T-cell (primary cell): ENCODE results near the gene STMN3. TPM values are rescaled to one million over a fixed set of nuclear protein-coding genes. Genes with fewer than 3 reads are reported as not detected.

ENCODE experiments used
- ATAC-seq, 4 experiments: fragments of 200-7000 bp in 3 of 4; fragments of 150-1000 bp in 1 of 4; cut with Tn5 transposase; replicated peaks in 1 of 4; 1 replicate in 3 of 4; 2 replicates in 1 of 4; pipeline ENCODE4 v1.10.0; 2021; ENCODE audit warnings: moderate library complexity in 3 of 4, mild to moderate bottlenecking in 2 of 4, moderate number of reproducible peaks in 1 of 4
- CTCF ChIA-PET, 2 donors: fragments of 300-600 bp; sonication (Branson Sonifier 250); formaldehyde crosslinking; loops; one replicate each; lab custom pipeline; 2022; ENCODE audit warnings: antibody characterized with exemption in 2 of 2; lab: Charles Lee
- POLR2A ChIA-PET, 2 donors: fragments of 300-600 bp; sonication (Branson Sonifier 250); formaldehyde crosslinking; loops; one replicate each; lab custom pipeline; 2022; ENCODE audit warnings: antibody characterized with exemption in 2 of 2; lab: Charles Lee
- DNase-seq, 35 experiments: peaks; one replicate each; pipeline versions ENCODE4 v3.0.0 to v3.0.0-alpha.2; 2013 to 2023
- H3K27ac ChIP-seq: one replicate; pipeline ENCODE4 v1.5.1; 2013; ENCODE audit warnings: low read length
- H3K27me3 ChIP-seq, 2 experiments: replicated peaks in 1 of 2; 1 replicate in 1 of 2; 2 replicates in 1 of 2; pipeline versions ENCODE4 v1.6.1 to v1.7.0; 2013; ENCODE audit warnings: low read length in 1 of 2, mixed read lengths in 1 of 2; ENCODE audit not compliant: control insufficient read depth in 2 of 2, insufficient read depth in 2 of 2; ENCODE audit errors: extremely low read depth in 1 of 2
- H3K36me3 ChIP-seq, 2 donors: 1 replicate in 1 of 2; 2 replicates in 1 of 2; pipeline versions ENCODE4 v1.6.1 to v1.7.0; 2013; ENCODE audit warnings: low read length in 1 of 2; ENCODE audit not compliant: control insufficient read depth in 2 of 2, insufficient read depth in 1 of 2; ENCODE audit errors: extremely low read depth in 1 of 2
- H3K4me1 ChIP-seq, 2 experiments: 1 replicate in 1 of 2; 2 replicates in 1 of 2; pipeline versions ENCODE4 v1.6.1 to v1.7.0; 2013; ENCODE audit warnings: low read length in 2 of 2, mixed read lengths in 1 of 2; ENCODE audit not compliant: insufficient read depth in 2 of 2, control insufficient read depth in 1 of 2; ENCODE audit errors: extremely low read depth in 1 of 2
- H3K4me3 ChIP-seq, 2 donors: 1 replicate in 1 of 2; 2 replicates in 1 of 2; pipeline versions ENCODE4 v1.5.1 to v1.7.0; 2013; ENCODE audit warnings: mild to moderate bottlenecking in 2 of 2, low read length in 1 of 2, moderate library complexity in 1 of 2; ENCODE audit not compliant: control insufficient read depth in 1 of 2; ENCODE audit errors: extremely low read depth in 1 of 2
- H3K9me3 ChIP-seq: 2 replicates; pipeline ENCODE4 v1.7.0; 2013
- H3K27ac Mint-ChIP-seq, 2 donors: one replicate each; pipeline ENCODE4 v1.8.0; 2020 to 2021; ENCODE audit warnings: mild to moderate bottlenecking in 2 of 2, mixed read lengths in 2 of 2
- H3K27me3 Mint-ChIP-seq, 2 donors: one replicate each; pipeline ENCODE4 v1.8.0; 2021 to 2022; ENCODE audit warnings: mixed read lengths in 2 of 2
- H3K36me3 Mint-ChIP-seq: one replicate; pipeline ENCODE4 v1.8.0; 2021; ENCODE audit warnings: mixed read lengths
- H3K4me1 Mint-ChIP-seq, 3 donors: one replicate each; pipeline ENCODE4 v1.8.0; 2020 to 2022; ENCODE audit warnings: mixed read lengths in 3 of 3, mild to moderate bottlenecking in 1 of 3
- H3K4me3 Mint-ChIP-seq, 3 donors: one replicate each; pipeline ENCODE4 v1.8.0; 2020 to 2022; ENCODE audit warnings: mild to moderate bottlenecking in 3 of 3, mixed read lengths in 3 of 3, moderate library complexity in 3 of 3
- H3K9me3 Mint-ChIP-seq, 3 donors: one replicate each; pipeline ENCODE4 v1.8.0; 2020 to 2022; ENCODE audit warnings: mixed read lengths in 3 of 3
- WGBS: methylation state at CpG from one replicate; pipeline ENCODE4 v1.1.5; 2013; ENCODE audit warnings: missing lambda C conversion rate; ENCODE audit not compliant: insufficient coverage; 5-methylcytosine and 5-hydroxymethylcytosine counted together
- total RNA-seq, 35 experiments: library from RNA in 6 of 35; stranded (reverse) in 6 of 35; fragments of 120-200 nt in 1 of 35; gene quantifications; one replicate each; pipeline versions ENCODE4 v1.2.1 to v1.2.4 and lab custom pipeline; 2013 to 2026

The STMN3 gene
- total RNA-seq, 5 donors from 2014 or later (not counting 1 experiment from before 2014, with no cell fraction given) = 92.9 to 121 (median 107) TPM

GRCh38 chr20:63696306-63696627, 43.0 kb upstream of the STMN3 start:
- ATAC-seq (peak; percentile 65 to 80 (median 70)), DNase-seq (peak in 27 of 35 experiments; percentile 14 to 62 (median 36))
- Histone ChIP-seq H3K4me3 (peak overlapping the region in 1 of 2 donors; percentile 36), H3K27me3 (no peaks in the 10 kb centered on the region), H3K27ac (no peak overlapping the region), H3K4me1 (peaks cover 2 to 74% of the 10 kb centered on the region in 2 experiments), H3K36me3 (peaks cover 0 to 16% of the 10 kb centered on the region in 2 donors), H3K9me3 (no peaks in the 10 kb centered on the region)
- Mint-ChIP-seq H3K4me3 (peak overlapping the region in 2 of 3 donors; percentile 28 to 64), H3K4me1 (peaks cover 4 to 30% (median 12%) of the 10 kb centered on the region in 3 donors), H3K36me3 (no peaks in the 10 kb centered on the region), H3K9me3 (no peaks in the 10 kb centered on the region), H3K27me3 (no peaks in the 10 kb centered on the region), H3K27ac (peak overlapping the region in 1 of 2 donors; percentile 55)
- WGBS = 35% methylated on average over 2 of the region's 6 CpGs
- CTCF ChIA-PET = no interaction called here
- POLR2A ChIA-PET = no interaction called here

GRCh38 chr20:63695424-63696305, 42.4 kb upstream of the STMN3 start:
- H3K36me3 ChIP-seq = peaks cover 0 to 16% of the 10 kb centered on the region in 2 donors
- CTCF ChIA-PET = no interaction called here

GRCh38 chr20:63694584-63695423, 41.6 kb upstream of the STMN3 start:
- DNase-seq (no peak), ATAC-seq (no peak)
- Histone ChIP-seq H3K27ac (no peak overlapping the region), H3K36me3 (peaks cover 0 to 14% of the 10 kb centered on the region in 2 donors), H3K27me3 (no peaks in the 10 kb centered on the region), H3K4me1 (peaks cover 2 to 59% of the 10 kb centered on the region in 2 experiments), H3K4me3 (no peak overlapping the region), H3K9me3 (no peaks in the 10 kb centered on the region)
- POLR2A ChIA-PET = no interaction called here
- no peak overlapping the region for H3K4me3 Mint-ChIP-seq
- no peak overlapping the region for H3K27ac Mint-ChIP-seq
- no peaks in the 10 kb centered on the region for H3K9me3 Mint-ChIP-seq
- WGBS = 97% methylated on average over 30 of the region's 37 CpGs
- CTCF ChIA-PET = no interaction called here
- H3K4me1 Mint-ChIP-seq = peaks cover 5 to 21% (median 9%) of the 10 kb centered on the region in 3 donors
- H3K27me3 Mint-ChIP-seq = no peaks in the 10 kb centered on the region
- no peaks in the 10 kb centered on the region for H3K36me3 Mint-ChIP-seq

More at GRCh38 chr20:63695424-63696305, 42.4 kb upstream of the STMN3 start:
- no peak for ATAC-seq
- H3K4me1 Mint-ChIP-seq = peaks cover 5 to 26% (median 9%) of the 10 kb centered on the region in 3 donors
- H3K9me3 Mint-ChIP-seq = no peaks in the 10 kb centered on the region
- H3K4me3 Mint-ChIP-seq = peak overlapping the region in 1 of 3 donors; percentile 64
- DNase-seq = no peak
- peak overlapping the region in 1 of 2 donors; percentile 55 for H3K27ac Mint-ChIP-seq
- WGBS = 85% methylated on average over 23 of the region's 25 CpGs
- no peaks in the 10 kb centered on the region for H3K27me3 Mint-ChIP-seq
- Histone ChIP-seq H3K4me1 (peaks cover 2 to 68% of the 10 kb centered on the region in 2 experiments), H3K27ac (no peak overlapping the region), H3K27me3 (no peaks in the 10 kb centered on the region), H3K4me3 (no peak overlapping the region), H3K9me3 (no peaks in the 10 kb centered on the region)
- POLR2A ChIA-PET = no interaction called here
- H3K36me3 Mint-ChIP-seq = no peaks in the 10 kb centered on the region

- peaks cover 0 to 13% of the 10 kb centered on the region in 2 donors for H3K36me3 ChIP-seq
- ChIA-PET POLR2A (no interaction called here), CTCF (no interaction called here)
- Mint-ChIP-seq H3K27me3 (no peaks in the 10 kb centered on the region), H3K4me1 (peaks cover 5 to 19% (median 9%) of the 10 kb centered on the region in 3 donors), H3K27ac (peak overlapping the region in 1 of 2 donors; percentile 58), H3K4me3 (no peak overlapping the region), H3K9me3 (no peaks in the 10 kb centered on the region), H3K36me3 (no peaks in the 10 kb centered on the region)
- WGBS = 97% methylated on average over 17 of the region's 21 CpGs
- H3K27me3 ChIP-seq = no peaks in the 10 kb centered on the region
- H3K27ac ChIP-seq = no peak overlapping the region
- peaks cover 2 to 54% of the 10 kb centered on the region in 2 experiments for H3K4me1 ChIP-seq
- no peaks in the 10 kb centered on the region for H3K9me3 ChIP-seq
- no peak overlapping the region for H3K4me3 ChIP-seq
- no peak for DNase-seq
- ATAC-seq = no peak
Observed at GRCh38 chr20:63693733-63694583, 40.7 kb upstream of the STMN3 start.

- no peaks in the 10 kb centered on the region for H3K27me3 ChIP-seq
- H3K4me1 Mint-ChIP-seq = peaks cover 5 to 19% (median 9%) of the 10 kb centered on the region in 3 donors
- H3K9me3 ChIP-seq = no peaks in the 10 kb centered on the region
- H3K4me3 Mint-ChIP-seq = no peak overlapping the region
- no peak overlapping the region for H3K27ac Mint-ChIP-seq
- 100% methylated on average over 6 of the region's 10 CpGs for WGBS
- H3K9me3 Mint-ChIP-seq = no peaks in the 10 kb centered on the region
- no peak for DNase-seq
- H3K36me3 Mint-ChIP-seq = no peaks in the 10 kb centered on the region
- ChIA-PET POLR2A (no interaction called here), CTCF (no interaction called here)
- H3K27ac ChIP-seq = no peak overlapping the region
- no peaks in the 10 kb centered on the region for H3K27me3 Mint-ChIP-seq
- no peak overlapping the region for H3K4me3 ChIP-seq
- peaks cover 0 to 13% of the 10 kb centered on the region in 2 donors for H3K36me3 ChIP-seq
- H3K4me1 ChIP-seq = peaks cover 2 to 48% of the 10 kb centered on the region in 2 experiments
- no peak for ATAC-seq
Observed at GRCh38 chr20:63693083-63693732, 40.0 kb upstream of the STMN3 start.
